NCI-H345 treated with DMSO at 0.1 percent for 48 hours (cell line): ENCODE data around the gene AHDC1.

Experiments used
- DNase-seq: peaks from one replicate; lab custom pipeline; 2025; ENCODE audit not compliant: unreplicated experiment; lab: John Stamatoyannopoulos, UW

The AHDC1 gene

GRCh38 chr1:27491748-27492700 is 111.9 kb downstream of the AHDC1 start:
- no peak for DNase-seq

GRCh38 chr1:27489973-27490741 is 113.8 kb downstream of the AHDC1 start, which contains the start of gene WASF2:
Gene WASF2 (minus strand): TSS chr1:27490167. CDS start chr1:27428890, 61,277 bp downstream.
- DNase-seq: peak; percentile 91

- no peak for DNase-seq
Measured at GRCh38 chr1:27489501-27489972, 114.4 kb downstream of the AHDC1 start.

GRCh38 chr1:27487966-27488884 is 115.7 kb downstream of the AHDC1 start:
- DNase-seq: no peak

GRCh38 chr1:27485363-27485762 is 118.6 kb downstream of the AHDC1 start:
- DNase-seq: no peak
